K562 (cell line): ENCODE data around the gene SLC6A4. TPM values are rescaled to one million over a fixed set of nuclear protein-coding genes. Genes with fewer than 3 reads are reported as not detected.

Experiments
- ATAC-seq: fragments of 200-7000 bp; cut with Tn5 transposase; 3 replicates; pipeline ENCODE4 v1.9.1; 2020; ENCODE audit warnings: moderate library complexity
- BruUV-seq: library from RNA; stranded (reverse); fragments of 400-500 nt; replicated peaks from 2 replicates; lab custom pipeline; 2021; lab: Mats Ljungman, UMichigan
- CTCF ChIA-PET: fragments of 300-600 bp; formaldehyde crosslinking; extraction: SDS; loops from one replicate; lab custom pipeline; 2021; ENCODE audit warnings: low intra/inter-chr PET ratio; lab: Yijun Ruan, JAX
- POLR2A ChIA-PET: fragments of 300-600, 350-650 bp; sonication (Branson Sonifier 250); formaldehyde crosslinking; extraction: SDS; loops from one replicate; lab custom pipeline; 2021; ENCODE audit warnings: antibody characterized with exemption, inconsistent platforms; lab: Yijun Ruan, JAX
- DNase-seq, 4 experiments: peaks; one replicate each; pipeline versions ENCODE4 v3.0.0 to v3.0.0-alpha.2; 2011 to 2018; ENCODE audit warnings: low spot score in 3 of 4, mixed read lengths in 3 of 4; ENCODE audit errors: extremely low read depth in 1 of 4
- FAIRE-seq: peaks from 2 replicates; lab custom pipeline; 2011; peaks lifted over from hg19 to GRCh38; lab: Jason Lieb, UNC
- H2AFZ ChIP-seq: 2 replicates; pipeline ENCODE4 v1.6.0; 2011; ENCODE audit warnings: low read depth, low read length, control low read depth, inconsistent platforms
- H3K27ac ChIP-seq: fragments of 200-600 bp; 3 replicates; pipeline ENCODE4 v1.8.0; 2011; ENCODE audit warnings: low read depth, mild to moderate bottlenecking, control low read depth, inconsistent platforms, low read length, moderate library complexity, mixed read lengths; ENCODE audit errors: extremely low read depth
- H3K27me3 ChIP-seq, 2 experiments: fragments of 300-600 bp in 1 of 2; 2 replicates in 1 of 2; 3 replicates in 1 of 2; pipeline versions ENCODE4 v1.6.0 to v1.8.0; 2011; ENCODE audit warnings: inconsistent platforms in 2 of 2, low read length in 2 of 2, mild to moderate bottlenecking in 1 of 2, mixed read lengths in 1 of 2, moderate library complexity in 1 of 2; ENCODE audit not compliant: control insufficient read depth in 2 of 2, insufficient read depth in 2 of 2
- H3K36me3 ChIP-seq: fragments of 300-600 bp; 3 replicates; pipeline ENCODE4 v1.8.0; 2011; ENCODE audit warnings: mild to moderate bottlenecking, low read length, inconsistent platforms; ENCODE audit not compliant: control insufficient read depth, insufficient read depth
- H3K4me1 ChIP-seq, 2 experiments: fragments of 200-600 bp in 1 of 2; replicated peaks in 1 of 2; 2 replicates in 1 of 2; 3 replicates in 1 of 2; pipeline versions ENCODE4 v1.5.1 to v1.8.0; 2011; ENCODE audit warnings: inconsistent platforms in 2 of 2, low read length in 2 of 2, mild to moderate bottlenecking in 1 of 2, mixed read lengths in 1 of 2, moderate library complexity in 1 of 2; ENCODE audit not compliant: control insufficient read depth in 2 of 2, insufficient read depth in 2 of 2
- H3K4me2 ChIP-seq: 2 replicates; pipeline ENCODE4 v1.6.1; 2011; ENCODE audit warnings: low read length, control low read depth, inconsistent platforms, mixed read lengths; ENCODE audit not compliant: insufficient read depth
- H3K4me3 ChIP-seq: fragments of 200-600 bp; sonication (generic), shearing (Covaris generic); 2 replicates; pipeline ENCODE4 v1.5.1; 2016; ENCODE audit warnings: control low read depth, inconsistent platforms
- H3K79me2 ChIP-seq: fragments of 200-600 bp; 3 replicates; pipeline ENCODE4 v1.8.0; 2011; ENCODE audit warnings: low read length, inconsistent platforms; ENCODE audit not compliant: control insufficient read depth, insufficient read depth
- H3K9ac ChIP-seq, 2 experiments: 2 replicates each; pipeline versions ENCODE4 v1.6.0 to v1.6.1; 2011; ENCODE audit warnings: low read depth in 2 of 2, low read length in 2 of 2, control low read depth in 1 of 2, inconsistent platforms in 1 of 2, mild to moderate bottlenecking in 1 of 2, mixed read lengths in 1 of 2; ENCODE audit not compliant: insufficient read depth in 1 of 2
- H3K9me1 ChIP-seq: one replicate; pipeline ENCODE4 v1.6.0; 2011; ENCODE audit warnings: inconsistent platforms, mild to moderate bottlenecking, low read length, moderate library complexity; ENCODE audit not compliant: control insufficient read depth, insufficient read depth
- H3K9me3 ChIP-seq: replicated peaks from 2 replicates; pipeline ENCODE4 v1.5.1; 2011; ENCODE audit warnings: low read depth, low read length, inconsistent platforms; ENCODE audit not compliant: control insufficient read depth, insufficient read depth
- H4K20me1 ChIP-seq: replicated peaks from 2 replicates; pipeline ENCODE4 v1.6.1; 2011; ENCODE audit warnings: low read length, inconsistent platforms, mixed read lengths; ENCODE audit not compliant: control insufficient read depth, insufficient read depth
- POLR2A ChIP-seq: fragments of 450-650 bp; conservative IDR thresholded peaks from 2 replicates; pipeline ENCODE4 v1.6.1; 2016
- SMAD3 ChIP-seq: fragments of 450-650 bp; formaldehyde crosslinking; conservative IDR thresholded peaks from 2 replicates; pipeline ENCODE4 v1.4.0; 2020; ENCODE audit warnings: mild to moderate bottlenecking
- SMARCB1 ChIP-seq: IDR thresholded peaks from 2 replicates; pipeline ENCODE4 v1.6.1; 2011; ENCODE audit warnings: improper control_type of control experiment, low read depth; ENCODE audit not compliant: insufficient read length
- SP2 ChIP-seq: IDR thresholded peaks from 2 replicates; pipeline ENCODE4 v1.6.1; 2011; ENCODE audit warnings: mild to moderate bottlenecking, low read depth, low read length, moderate library complexity; ENCODE audit not compliant: poor library complexity, severe bottlenecking; ENCODE audit errors: extremely low read depth
- TBL1XR1 ChIP-seq, 2 experiments: IDR thresholded peaks; 2 replicates each; pipeline ENCODE4 v1.6.1; 2012; ENCODE audit warnings: improper control_type of control experiment in 2 of 2, low read length in 2 of 2, mild to moderate bottlenecking in 1 of 2
- ZNF518B ChIP-seq: fragments of 250-450 bp; sonication (Bioruptor Pico); IDR thresholded peaks from 2 replicates; pipeline ENCODE4 v1.5.0; 2021; ENCODE audit warnings: mild to moderate bottlenecking, moderate library complexity
- ZNF655 ChIP-seq: fragments of 250-450 bp; sonication (Bioruptor Pico); IDR thresholded peaks from 2 replicates; pipeline ENCODE4 v1.5.0; 2021
- WGBS: fragments of 100-300 bp; shearing (Covaris generic); methylation state at CpG from one replicate; pipeline ENCODE4 v1.1.6; 2016; ENCODE audit warnings: low coverage, mixed read lengths; ENCODE audit not compliant: insufficient coverage; ENCODE audit errors: missing lambda C conversion rate; 5-methylcytosine and 5-hydroxymethylcytosine counted together
- in situ Hi-C: fragments of 300-500 bp; cut with MboI; formaldehyde crosslinking; loops from 4 replicates; pipeline ENCODE4 v1.15.0; 2018; ENCODE audit warnings: inconsistent platforms, mixed read lengths
- intact Hi-C: fragments of 100-400 bp; cut with micrococcal nuclease; formaldehyde crosslinking; loops from 2 replicates; pipeline ENCODE4 v1.14.2; 2022
- polyA plus RNA-seq, 8 experiments: library from polyadenylated mRNA; depleted of rRNA in 4 of 8; stranded (reverse) in 5 of 8; unstranded in 3 of 8; fragments of >200 nt; fragmentation: Nextera tagmentation in 2 of 8; fragmentation: Illumina TruSeq in 1 of 8; extraction: Ambion mirVana in 2 of 8; extraction: Trizol in 1 of 8; gene quantifications; 2 replicates each; pipeline versions ENCODE4 v1.2.1 to v1.2.3, GENCODE V29; 2011 to 2014; ENCODE audit warnings: inconsistent platforms in 1 of 8, missing spikeins in 1 of 8
- total RNA-seq, 7 experiments: library from RNA; depleted of rRNA in 6 of 7; stranded (reverse); fragments of >200 nt in 6 of 7; fragmentation: Illumina TruSeq in 2 of 7; extraction: Trizol in 2 of 7; gene quantifications; 2 replicates each; pipeline versions ENCODE4 v1.2.1 to v1.2.3, GENCODE V29; 2011 to 2021; ENCODE audit warnings: low replicate concordance in 1 of 7

SLC6A4 gene
- total and polyA plus RNA-seq, 9 of the 15 experiments (the other 6 are each of a cell fraction or from before 2014, with no cell fraction given) = 0.05 to 0.09 (median 0.07) TPM; not detected in 6

- TF ChIP-seq ZNF518B (CRISPR knock-in tag) (no peak), TBL1XR1 (IDR thresholded peaks at IDR 0.05; ENCODE audit: low read length in 2 of 2) (no peak), SMARCB1 (no peak), SMAD3 (CRISPR knock-in tag) (no peak), SP2 (no peak)
Measured at GRCh38 chr17:30244853-30245385, 9.4 kb upstream of the SLC6A4 start (continued).

GRCh38 chr17:30243568-30243967, 8.1 kb upstream of the SLC6A4 start:
- Histone ChIP-seq H3K4me3 (no peak overlapping the region), H3K9me1 (peaks cover 4% of the 10 kb centered on the region), H3K4me1 (peaks cover 4 to 5% of the 10 kb centered on the region in 2 experiments; a peak in 4 of 5 replicates), H2AFZ (no peak overlapping the region), H3K9me3 (no peaks in the 10 kb centered on the region), H3K4me2 (peak overlapping the region; percentile 24), H3K36me3 (peaks cover 23% of the 10 kb centered on the region), H3K79me2 (no peaks in the 10 kb centered on the region), H3K27me3 (peaks cover 0 to 3% of the 10 kb centered on the region in 2 experiments; a peak in 2 of 5 replicates), H3K27ac (no peak overlapping the region), H4K20me1 (no peaks in the 10 kb centered on the region), H3K9ac (peak overlapping the region in 1 of 2 experiments; percentile 24; a peak in 1 of 4 replicates)
- no TSS peak for BruUV-seq
- WGBS = 34% methylated on average over 8 of the region's 8 CpGs
- DNase-seq (peak in 1 of 4 experiments; percentile 32), ATAC-seq (peak; percentile 58), FAIRE-seq (peak; percentile 69)
- TF ChIP-seq ZNF655 (CRISPR knock-in tag) (no peak), POLR2A (0 out of 2 replicates have a peak, but pooled peaks have one; percentile 16)
- in situ Hi-C loops = no loop called here
- intact Hi-C loops = no loop called here
- ChIA-PET CTCF (no interaction called here), POLR2A (interaction anchor here (0.8 kb wide), 1 partner anchor 22 kb away, joined by 4 read pairs; no protein-coding TSS in a partner anchor)
